Left lung (tissue), 10 donors: Measurements from ENCODE around the gene CDHR3. TPM values are rescaled to one million over a fixed set of nuclear protein-coding genes. Genes with fewer than 3 reads are reported as not detected.

ENCODE experiments used
- ATAC-seq: fragments of 200-7000 bp; cut with Tn5 transposase; one replicate; pipeline ENCODE4 v1.9.1; 2020; ENCODE audit warnings: moderate library complexity
- DNase-seq, 4 donors: peaks; one replicate each; pipeline ENCODE4 v3.0.0-alpha.2; 2013 to 2020
- H3K27ac ChIP-seq, 2 donors: fragments of 200-600 bp; sonication (generic) in 1 of 2; one replicate each; pipeline versions ENCODE4 v1.5.0 to v1.8.0; 2020 to 2021
- H3K27me3 ChIP-seq, 2 donors: fragments of 200-600 bp; sonication (generic) in 1 of 2; one replicate each; pipeline versions ENCODE4 v1.5.0 to v1.8.0; 2020 to 2021
- H3K36me3 ChIP-seq, 2 donors: fragments of 200-600 bp; sonication (generic) in 1 of 2; one replicate each; pipeline versions ENCODE4 v1.5.0 to v1.8.0; 2020 to 2021
- H3K4me1 ChIP-seq, 2 donors: fragments of 200-600 bp; one replicate each; pipeline ENCODE4 v1.8.0; 2021
- H3K4me3 ChIP-seq, 2 donors: fragments of 200-600 bp; sonication (generic) in 1 of 2; one replicate each; pipeline versions ENCODE4 v1.5.0 to v1.8.0; 2020 to 2021; ENCODE audit warnings: mild to moderate bottlenecking in 1 of 2
- H3K9me3 ChIP-seq, 2 donors: fragments of 200-600 bp; sonication (generic) in 1 of 2; one replicate each; pipeline versions ENCODE4 v1.5.0 to v1.8.0; 2020 to 2021
- intact Hi-C, 2 donors: fragments of 100-400 bp; cut with DNase I; formaldehyde crosslinking; loops; one replicate each; pipeline versions ENCODE4 v1.11.2 to v1.14.2; 2022
- polyA plus RNA-seq, 6 donors: library from polyadenylated mRNA; unstranded; fragments of 120-200 nt; gene quantifications; one replicate each; pipeline ENCODE4 v1.2.1, GENCODE V29; 2013; ENCODE audit not compliant: insufficient read length in 6 of 6
- total RNA-seq, 2 donors: library from RNA; stranded (reverse); fragmentation: NEBNext Ultra II Directional; extraction: Animal tissue kit (Norgen Biotek cat#: 25700); gene quantifications; one replicate each; pipeline ENCODE4 v1.2.1, GENCODE V29; 2021
- TF ChIP-seq, protein P1 (sequence below), 2 donors: fragments of 200-600 bp; sonication (generic) in 1 of 2; IDR thresholded peaks; one replicate each; pipeline versions ENCODE4 v1.5.0 to v1.8.0; 2021; ENCODE audit warnings: antibody characterized with exemption in 2 of 2
- donor health status: DM: no; HTN: yes; CAD: no.
- donor health status: DM: no; HTN: no; CAD: no.

CDHR3 gene
- total and polyA plus RNA-seq, 8 donors: 2.8 to 44.0 (median 24.8) TPM

DNA sequence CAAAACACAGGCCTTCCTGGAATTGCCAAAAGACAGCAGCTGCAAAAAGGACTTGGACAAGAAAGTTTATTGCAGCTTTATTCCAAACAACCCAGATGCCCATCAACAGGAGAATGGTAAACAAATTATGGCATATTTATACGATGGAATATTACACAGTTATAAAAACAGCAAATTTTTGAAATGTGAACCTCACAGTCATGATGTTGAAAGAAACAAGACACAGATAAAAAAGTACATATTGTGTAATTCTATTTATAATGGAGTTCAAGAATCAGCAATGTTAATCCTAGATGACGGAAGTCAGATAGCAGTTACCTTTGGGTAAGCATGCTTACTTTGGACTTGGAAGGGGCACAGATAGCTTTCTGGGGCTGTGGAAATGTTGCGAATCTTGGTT lies 104.6 kb downstream of the CDHR3 start:
- intact Hi-C loops: no loop called here
- no peak for ATAC-seq
- TF ChIP-seq, protein P1, sequence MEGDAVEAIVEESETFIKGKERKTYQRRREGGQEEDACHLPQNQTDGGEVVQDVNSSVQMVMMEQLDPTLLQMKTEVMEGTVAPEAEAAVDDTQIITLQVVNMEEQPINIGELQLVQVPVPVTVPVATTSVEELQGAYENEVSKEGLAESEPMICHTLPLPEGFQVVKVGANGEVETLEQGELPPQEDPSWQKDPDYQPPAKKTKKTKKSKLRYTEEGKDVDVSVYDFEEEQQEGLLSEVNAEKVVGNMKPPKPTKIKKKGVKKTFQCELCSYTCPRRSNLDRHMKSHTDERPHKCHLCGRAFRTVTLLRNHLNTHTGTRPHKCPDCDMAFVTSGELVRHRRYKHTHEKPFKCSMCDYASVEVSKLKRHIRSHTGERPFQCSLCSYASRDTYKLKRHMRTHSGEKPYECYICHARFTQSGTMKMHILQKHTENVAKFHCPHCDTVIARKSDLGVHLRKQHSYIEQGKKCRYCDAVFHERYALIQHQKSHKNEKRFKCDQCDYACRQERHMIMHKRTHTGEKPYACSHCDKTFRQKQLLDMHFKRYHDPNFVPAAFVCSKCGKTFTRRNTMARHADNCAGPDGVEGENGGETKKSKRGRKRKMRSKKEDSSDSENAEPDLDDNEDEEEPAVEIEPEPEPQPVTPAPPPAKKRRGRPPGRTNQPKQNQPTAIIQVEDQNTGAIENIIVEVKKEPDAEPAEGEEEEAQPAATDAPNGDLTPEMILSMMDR (IDR thresholded peaks at IDR 0.05): no peak

DNA sequence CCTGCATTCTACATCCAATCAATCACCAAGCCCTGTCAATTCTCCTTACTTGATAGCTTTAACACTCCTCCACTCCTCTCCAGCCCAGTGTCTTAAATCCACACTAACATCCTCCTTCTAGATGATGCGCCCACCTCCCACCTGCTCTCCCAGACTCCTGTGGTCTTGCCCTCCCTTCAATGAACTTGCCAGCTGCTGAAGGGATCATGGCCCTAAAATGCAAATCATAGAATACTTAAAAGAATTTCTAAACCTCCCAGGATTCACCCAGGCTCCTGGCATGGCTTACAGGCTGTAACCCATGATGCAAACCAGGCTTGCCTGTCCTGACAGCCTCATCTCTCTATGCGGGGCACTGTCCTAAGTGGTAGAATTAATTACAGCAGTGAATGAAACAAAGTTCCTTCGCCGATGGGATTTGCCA lies 105.5 kb downstream of the CDHR3 start:
- H3K27ac ChIP-seq: no peak overlapping the region
- ATAC-seq (no peak), DNase-seq (no peak)
- H3K27me3 ChIP-seq: no peaks in the 10 kb centered on the region
- intact Hi-C loops: no loop called here
- TF ChIP-seq, protein P1 (IDR thresholded peaks at IDR 0.05): no peak
- no peak overlapping the region for H3K4me3 ChIP-seq
- peaks cover 29 to 43% of the 10 kb centered on the region in 2 donors for H3K4me1 ChIP-seq
- H3K36me3 ChIP-seq: no peaks in the 10 kb centered on the region
- H3K9me3 ChIP-seq: no peaks in the 10 kb centered on the region

More for the DNA sequence above, 104.6 kb downstream of the CDHR3 start:
- H3K27me3 ChIP-seq: no peaks in the 10 kb centered on the region
- DNase-seq: no peak
- peaks cover 29 to 35% of the 10 kb centered on the region in 2 donors for H3K4me1 ChIP-seq
- H3K27ac ChIP-seq: no peak overlapping the region
- H3K36me3 ChIP-seq: no peaks in the 10 kb centered on the region
- H3K9me3 ChIP-seq: no peaks in the 10 kb centered on the region
- no peak overlapping the region for H3K4me3 ChIP-seq

DNA sequence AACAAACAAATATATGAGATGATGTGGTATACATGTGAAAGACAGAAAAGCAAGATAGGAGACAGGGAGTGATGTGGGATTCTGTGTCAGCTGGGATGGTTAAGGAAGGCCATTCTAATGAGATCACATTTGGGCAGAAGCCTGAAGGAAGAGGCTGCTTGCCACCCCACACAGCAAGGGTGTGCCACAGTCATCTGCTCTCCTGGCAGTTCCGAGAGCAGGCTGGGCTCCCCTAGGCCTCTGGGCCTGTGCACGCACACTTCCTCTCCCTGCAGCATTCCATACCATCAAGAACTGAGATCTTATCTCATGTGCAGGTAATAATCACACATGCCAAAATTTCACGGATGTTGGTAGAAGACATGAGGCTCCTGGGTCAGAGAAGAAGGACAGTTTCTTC lies 105.9 kb downstream of the CDHR3 start:
- H3K27ac ChIP-seq: no peak overlapping the region
- no peak for ATAC-seq
- TF ChIP-seq, protein P1 (IDR thresholded peaks at IDR 0.05): no peak
- peaks cover 29 to 43% of the 10 kb centered on the region in 2 donors for H3K4me1 ChIP-seq
- H3K4me3 ChIP-seq: no peak overlapping the region
- intact Hi-C loops: no loop called here
- DNase-seq: no peak
- no peaks in the 10 kb centered on the region for H3K36me3 ChIP-seq
- no peaks in the 10 kb centered on the region for H3K9me3 ChIP-seq
- H3K27me3 ChIP-seq: no peaks in the 10 kb centered on the region

DNA sequence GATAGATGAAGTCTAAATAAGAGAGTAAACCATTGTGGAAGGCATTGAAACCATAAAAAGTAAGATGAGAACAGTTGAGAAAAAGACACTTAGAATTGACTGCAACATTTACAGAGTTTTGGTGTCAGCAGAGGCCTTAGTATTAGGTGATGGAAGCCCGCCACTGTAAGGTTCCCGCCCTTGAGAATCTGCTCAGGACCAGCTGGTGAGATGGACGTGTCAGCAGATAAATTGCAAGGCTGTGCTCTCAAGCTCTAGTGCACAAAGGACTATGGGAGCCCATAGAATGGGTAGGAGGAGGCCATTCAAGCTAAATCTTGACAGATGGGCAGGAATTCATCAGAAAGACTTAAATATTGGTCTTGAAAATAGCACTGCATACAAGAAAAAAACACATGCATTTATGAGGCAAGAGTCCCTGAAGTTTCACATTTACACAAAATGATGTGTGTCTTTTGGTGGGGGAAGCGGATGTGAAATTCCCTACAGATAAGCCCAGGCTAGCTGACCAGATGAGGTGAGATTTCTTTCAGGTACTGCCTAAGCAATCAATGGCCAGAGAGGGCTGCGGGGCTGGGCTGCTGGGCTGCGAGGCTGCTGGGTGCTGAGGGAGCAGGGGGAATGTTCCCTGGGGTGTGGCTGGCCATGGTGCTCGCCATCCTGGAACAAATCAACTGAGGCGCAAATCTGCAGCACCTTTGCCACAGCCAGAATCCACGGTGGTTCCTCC lies 106.6 kb downstream of the CDHR3 start:
- no peak for DNase-seq
- ATAC-seq: no peak
- intact Hi-C loops: no loop called here
- no peak overlapping the region for H3K27ac ChIP-seq
- TF ChIP-seq, protein P1 (IDR thresholded peaks at IDR 0.05): no peak
- H3K4me3 ChIP-seq: no peak overlapping the region
- H3K9me3 ChIP-seq: no peaks in the 10 kb centered on the region
- no peaks in the 10 kb centered on the region for H3K36me3 ChIP-seq
- H3K27me3 ChIP-seq: no peaks in the 10 kb centered on the region
- peaks cover 24 to 43% of the 10 kb centered on the region in 2 donors for H3K4me1 ChIP-seq

DNA sequence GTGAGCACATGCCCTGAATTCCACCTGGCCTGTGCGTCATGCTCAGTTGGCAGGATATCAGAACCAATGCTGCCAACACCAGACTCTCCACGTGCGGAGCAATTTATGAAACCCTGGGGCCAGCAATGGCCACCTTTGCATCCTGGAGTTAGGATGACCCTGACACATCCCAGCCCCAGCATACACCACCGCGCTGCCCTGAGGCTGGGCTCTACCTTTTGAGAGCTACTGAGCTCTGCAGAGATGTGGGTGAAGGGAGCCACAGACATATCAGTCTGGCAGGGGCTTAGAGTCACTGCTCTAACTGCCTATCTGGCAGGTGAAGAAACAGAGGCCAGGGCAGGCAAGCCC lies 107.1 kb downstream of the CDHR3 start:
- intact Hi-C loops: no loop called here
- Histone ChIP-seq H3K27me3 (no peaks in the 10 kb centered on the region), H3K27ac (peak overlapping the region; percentile 70 to 76), H3K4me1 (peaks cover 20 to 39% of the 10 kb centered on the region in 2 donors), H3K4me3 (no peak overlapping the region), H3K9me3 (no peaks in the 10 kb centered on the region), H3K36me3 (no peaks in the 10 kb centered on the region)
- ATAC-seq: peak; percentile 44
- DNase-seq: no peak
- TF ChIP-seq, protein P1 (IDR thresholded peaks at IDR 0.05): no peak
